Measurements from ENCODE around the gene MTMR6.

Gene MTMR6

GRCh38 chr13:25207291-25207810 is 79.9 kb downstream of the MTMR6 start:
- no peak for DNase-seq (ENCODE audit: extremely low spot score)
- CTCF ChIA-PET = interaction anchor here (1.0 to 1.7 kb wide), 3 partner anchors 14 to 30 kb away, joined by 3 to 4 read pairs (median 4); no protein-coding TSS in a partner anchor
- POLR2A ChIA-PET = no interaction called here
- no peak for TF ChIP-seq CTCF (IDR thresholded peaks at IDR 0.05; ENCODE audit: control extremely low read depth, extremely low read depth, low read depth, missing control alignments)

- no peak for DNase-seq (ENCODE audit: extremely low spot score)
- CTCF ChIA-PET = no interaction called here
- no peak for TF ChIP-seq CTCF (IDR thresholded peaks at IDR 0.05; ENCODE audit: control extremely low read depth, extremely low read depth, low read depth, missing control alignments)
- POLR2A ChIA-PET = no interaction called here
Measured at GRCh38 chr13:25204863-25205262, 82.4 kb downstream of the MTMR6 start.

- no peak for TF ChIP-seq CTCF (IDR thresholded peaks at IDR 0.05; ENCODE audit: control extremely low read depth, extremely low read depth, low read depth, missing control alignments)
- CTCF ChIA-PET = interaction anchor here (1.0 to 1.8 kb wide), 4 partner anchors 10 to 24 kb away, joined by 3 to 5 read pairs (median 4); no protein-coding TSS in a partner anchor
- no peak for DNase-seq (ENCODE audit: extremely low spot score)
Measured at GRCh38 chr13:25203127-25203740, 84.1 kb downstream of the MTMR6 start.

GRCh38 chr13:25200783-25201182 is 86.5 kb downstream of the MTMR6 start:
- DNase-seq (ENCODE audit: extremely low spot score) = no peak
- TF ChIP-seq CTCF (IDR thresholded peaks at IDR 0.05; ENCODE audit: control extremely low read depth, extremely low read depth, low read depth, missing control alignments) = no peak
- ChIA-PET CTCF (interaction anchor here (0.7 to 1.3 kb wide), 2 partner anchors 13 to 28 kb away, joined by 3 to 5 read pairs; no protein-coding TSS in a partner anchor), POLR2A (no interaction called here)

More at GRCh38 chr13:25203127-25203740, 84.1 kb downstream of the MTMR6 start:
- POLR2A ChIA-PET = no interaction called here

- CTCF ChIA-PET = interaction anchor here (0.8 to 1.9 kb wide), 2 partner anchors 11 to 35 kb away, joined by 3 to 6 read pairs; no protein-coding TSS in a partner anchor
- POLR2A ChIA-PET = no interaction called here
- DNase-seq (ENCODE audit: extremely low spot score) = no peak
- no peak for TF ChIP-seq CTCF (IDR thresholded peaks at IDR 0.05; ENCODE audit: control extremely low read depth, extremely low read depth, low read depth, missing control alignments)
Measured at GRCh38 chr13:25198647-25199046, 88.6 kb downstream of the MTMR6 start.

GRCh38 chr13:25196971-25197370 is 90.3 kb downstream of the MTMR6 start:
- TF ChIP-seq CTCF (IDR thresholded peaks at IDR 0.05; ENCODE audit: control extremely low read depth, extremely low read depth, low read depth, missing control alignments) = no peak
- ChIA-PET CTCF (interaction anchor here (1.9 kb wide), 1 partner anchor 36 kb away, joined by 6 read pairs; no protein-coding TSS in a partner anchor), POLR2A (no interaction called here)
- no peak for DNase-seq (ENCODE audit: extremely low spot score)
